GM12801 (cell line): ENCODE results near the gene ARHGAP15.

Experiments used
- TF ChIP-seq, protein P1 (sequence below): IDR thresholded peaks from one replicate; pipeline ENCODE4 v1.5.1; 2011; ENCODE audit warnings: control low read depth; ENCODE audit not compliant: insufficient read length; ENCODE audit errors: extremely low read depth

ARHGAP15 gene

DNA sequence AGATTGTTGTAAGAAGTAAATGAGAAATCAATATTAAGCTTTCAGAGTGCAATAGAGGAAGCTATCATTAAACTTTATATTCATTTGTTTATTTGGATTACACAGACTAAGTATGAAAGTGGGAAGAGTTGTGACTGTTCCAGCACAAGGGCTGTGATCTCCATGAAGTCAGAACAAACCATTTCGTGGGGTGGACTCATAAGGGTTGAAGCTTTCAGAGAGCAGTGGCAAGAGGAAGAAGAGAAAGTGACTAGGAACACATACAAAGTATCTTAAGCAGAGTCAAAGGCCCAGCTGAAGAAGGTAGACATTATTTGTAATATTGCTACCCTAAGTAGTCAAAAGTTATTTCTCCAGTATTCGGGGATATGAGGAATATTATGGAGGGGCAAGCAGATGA is 117.0 kb downstream of the ARHGAP15 start:
- TF ChIP-seq, protein P1, sequence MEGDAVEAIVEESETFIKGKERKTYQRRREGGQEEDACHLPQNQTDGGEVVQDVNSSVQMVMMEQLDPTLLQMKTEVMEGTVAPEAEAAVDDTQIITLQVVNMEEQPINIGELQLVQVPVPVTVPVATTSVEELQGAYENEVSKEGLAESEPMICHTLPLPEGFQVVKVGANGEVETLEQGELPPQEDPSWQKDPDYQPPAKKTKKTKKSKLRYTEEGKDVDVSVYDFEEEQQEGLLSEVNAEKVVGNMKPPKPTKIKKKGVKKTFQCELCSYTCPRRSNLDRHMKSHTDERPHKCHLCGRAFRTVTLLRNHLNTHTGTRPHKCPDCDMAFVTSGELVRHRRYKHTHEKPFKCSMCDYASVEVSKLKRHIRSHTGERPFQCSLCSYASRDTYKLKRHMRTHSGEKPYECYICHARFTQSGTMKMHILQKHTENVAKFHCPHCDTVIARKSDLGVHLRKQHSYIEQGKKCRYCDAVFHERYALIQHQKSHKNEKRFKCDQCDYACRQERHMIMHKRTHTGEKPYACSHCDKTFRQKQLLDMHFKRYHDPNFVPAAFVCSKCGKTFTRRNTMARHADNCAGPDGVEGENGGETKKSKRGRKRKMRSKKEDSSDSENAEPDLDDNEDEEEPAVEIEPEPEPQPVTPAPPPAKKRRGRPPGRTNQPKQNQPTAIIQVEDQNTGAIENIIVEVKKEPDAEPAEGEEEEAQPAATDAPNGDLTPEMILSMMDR, result no peak

DNA sequence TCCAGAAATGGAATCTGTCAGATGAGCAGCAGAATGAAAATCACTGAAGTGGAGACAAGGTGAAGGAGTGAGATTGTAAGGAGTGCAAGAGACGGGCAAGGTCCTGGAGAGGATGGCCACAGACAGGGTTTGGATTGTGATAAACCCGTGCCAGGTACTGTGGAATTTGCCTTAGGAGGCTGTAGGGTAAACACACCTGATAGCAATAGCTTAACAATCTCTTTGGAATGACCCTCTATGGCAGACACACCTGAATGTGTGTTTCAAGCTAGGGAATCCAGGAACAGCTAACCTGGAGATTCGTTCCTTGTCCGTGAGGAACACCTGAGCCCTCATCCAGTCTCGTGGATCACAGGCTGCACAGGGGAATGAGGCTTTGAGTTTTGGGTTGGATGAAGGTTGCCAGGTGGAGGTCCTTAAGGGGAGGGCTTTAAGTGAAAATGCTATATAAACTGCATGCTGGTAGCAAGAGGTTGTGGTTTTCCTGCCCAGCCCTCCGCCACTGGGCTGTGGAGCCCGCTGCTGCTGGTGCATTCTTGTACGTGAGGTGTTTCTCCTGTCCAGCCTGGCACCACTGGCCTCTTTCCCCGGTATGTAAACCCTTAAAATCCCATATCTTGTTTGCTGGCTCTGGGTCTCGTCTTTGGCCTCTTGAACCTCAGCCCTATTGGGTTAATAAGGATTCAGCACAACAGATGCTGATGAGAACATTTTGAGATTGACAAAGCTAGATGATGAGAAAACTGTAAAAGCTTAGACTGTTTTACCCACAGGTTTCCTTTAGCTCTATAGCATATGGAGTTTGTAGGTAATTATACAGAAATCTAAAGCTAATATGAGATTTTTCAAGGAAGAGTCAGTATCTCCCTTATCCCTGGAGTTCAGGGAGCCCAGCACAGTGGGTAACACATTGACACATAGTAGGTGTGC is 117.9 kb downstream of the ARHGAP15 start:
- TF ChIP-seq, protein P1, result no peak

DNA sequence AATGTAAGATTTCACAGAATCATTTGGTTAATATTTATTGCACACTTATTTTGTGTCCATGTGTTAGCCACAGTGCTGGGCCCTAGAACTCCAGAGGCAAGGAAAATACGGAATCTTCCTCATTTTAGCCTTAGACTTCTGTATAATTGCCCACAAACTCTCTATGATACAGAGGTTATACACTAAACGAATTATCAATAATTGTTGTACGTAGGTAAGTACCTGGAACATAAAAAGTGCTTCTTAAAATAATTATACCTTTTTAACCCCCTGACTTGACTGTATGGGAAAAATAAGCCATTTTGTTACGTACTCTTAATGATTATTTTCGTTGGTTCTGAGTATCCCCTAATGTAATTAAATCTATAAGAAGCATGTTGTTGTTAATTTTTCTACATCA is 119.4 kb downstream of the ARHGAP15 start:
- TF ChIP-seq, protein P1, result no peak

DNA sequence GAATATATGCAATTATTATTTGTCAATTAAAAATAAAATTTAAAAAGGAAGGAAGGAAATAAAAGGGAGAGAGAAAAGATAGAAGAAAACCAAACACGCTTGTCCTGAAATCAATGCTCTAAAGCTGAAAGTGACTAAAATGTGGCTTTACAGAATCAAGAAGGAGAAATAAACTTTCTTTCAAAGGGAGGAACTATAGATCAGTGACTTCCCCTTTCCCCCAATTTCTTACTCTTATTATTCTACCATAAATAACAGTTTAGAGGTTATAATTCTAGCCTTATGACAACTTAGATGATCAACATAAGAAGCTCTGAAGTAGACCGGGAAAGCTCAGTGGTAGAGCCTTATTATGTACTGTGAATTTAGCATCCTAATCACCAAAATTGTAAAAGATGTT is 122.5 kb downstream of the ARHGAP15 start:
- TF ChIP-seq, protein P1, result no peak

DNA sequence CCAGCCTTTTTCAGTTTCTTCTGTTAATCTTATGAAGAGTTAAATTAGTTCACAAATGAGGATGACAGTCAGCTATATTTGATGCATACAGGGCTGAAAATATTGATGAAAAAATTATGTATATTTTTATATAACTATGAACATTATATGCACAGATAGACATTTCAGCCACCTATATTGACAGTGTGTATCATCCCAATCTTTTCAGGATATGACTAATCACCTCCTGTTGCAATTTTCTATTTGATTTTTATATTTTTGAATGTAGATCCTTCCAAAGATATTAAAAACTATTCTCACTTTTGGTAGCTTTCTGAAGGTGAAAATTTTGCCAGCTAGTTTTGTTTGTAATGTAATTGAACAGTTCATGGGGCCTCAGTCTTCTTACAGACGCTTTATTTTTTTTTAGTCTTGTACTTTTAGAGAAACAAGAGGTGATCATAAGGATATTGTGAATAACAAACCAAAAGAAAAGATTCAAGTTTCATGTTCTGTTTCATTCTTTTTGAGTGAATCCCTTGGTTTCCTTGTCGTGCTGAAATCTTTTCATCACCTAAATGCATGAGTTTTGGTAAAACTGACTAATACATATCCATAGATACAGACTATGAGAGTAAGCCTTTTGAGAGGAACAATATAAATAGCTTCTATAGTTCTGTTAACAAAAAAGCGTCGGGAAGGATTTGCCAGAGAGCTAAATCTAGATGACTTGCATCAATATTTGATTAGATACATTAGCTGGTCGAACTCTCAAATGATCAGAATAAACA is 123.1 kb downstream of the ARHGAP15 start:
- TF ChIP-seq, protein P1, result no peak

DNA sequence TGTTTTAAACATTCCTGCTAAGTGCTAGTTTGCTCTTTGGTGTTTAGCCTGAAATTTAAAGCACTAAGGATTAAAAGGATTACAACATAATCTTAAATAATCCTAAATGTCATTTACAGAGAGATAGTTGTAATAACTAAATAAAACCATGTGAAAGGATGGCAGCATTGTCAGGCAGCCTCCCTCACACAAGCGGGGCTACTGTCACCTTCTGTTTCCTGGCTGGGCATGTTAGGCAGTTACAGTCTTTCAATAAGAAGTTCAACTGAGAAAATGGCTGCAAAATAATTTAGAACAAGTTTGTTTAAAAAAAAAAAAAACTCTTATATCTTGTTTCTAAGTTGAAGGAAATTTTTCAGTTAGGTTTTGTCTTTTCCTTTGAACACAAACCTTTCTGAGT is 124.9 kb downstream of the ARHGAP15 start:
- TF ChIP-seq, protein P1, result no peak

DNA sequence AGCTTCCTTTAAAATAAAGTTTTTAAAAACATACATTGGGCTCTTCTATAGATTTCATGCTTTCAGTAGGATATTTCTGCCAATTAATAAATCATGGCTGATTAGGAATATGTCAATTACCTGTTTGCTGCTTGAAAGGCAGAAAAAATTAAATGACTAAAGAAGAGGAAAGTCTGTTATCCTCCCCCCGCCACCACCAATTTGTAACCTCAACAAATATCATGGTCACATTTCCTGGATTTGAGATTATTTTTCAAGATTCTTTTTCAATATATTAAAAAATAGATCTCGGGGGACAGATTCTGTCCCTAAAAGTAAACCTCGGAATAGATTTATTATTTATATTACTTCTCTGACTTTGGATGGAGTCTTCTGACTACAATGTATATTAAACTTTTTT is 125.9 kb downstream of the ARHGAP15 start:
- TF ChIP-seq, protein P1, result no peak
